Mesendoderm (in vitro differentiated cells): ENCODE data around the gene SAE1.
A peak's percentile ranks its signal among the peaks of the same experiment; 100 is the strongest.

Source experiments
- DNase-seq: peaks from one replicate; pipeline ENCODE4 v3.0.0; 2013
- H2AK5ac ChIP-seq: 2 replicates; pipeline ENCODE4 v1.6.1; 2013; ENCODE audit warnings: low read length, inconsistent platforms
- H2BK120ac ChIP-seq: 2 replicates; pipeline ENCODE4 v1.6.1; 2013; ENCODE audit warnings: low read depth, mild to moderate bottlenecking, low read length, moderate library complexity, mixed read lengths
- H2BK15ac ChIP-seq: replicated peaks from 2 replicates; pipeline ENCODE4 v1.6.1; 2013; ENCODE audit warnings: low read depth, mild to moderate bottlenecking, moderate library complexity
- H2BK5ac ChIP-seq: 2 replicates; pipeline ENCODE4 v1.6.1; 2013; ENCODE audit warnings: low read length, inconsistent platforms
- H3K18ac ChIP-seq: 2 replicates; pipeline ENCODE4 v1.6.1; 2013; ENCODE audit warnings: mild to moderate bottlenecking, low read length, mixed read lengths
- H3K23ac ChIP-seq: one replicate; pipeline ENCODE4 v1.6.1; 2013; ENCODE audit warnings: low read length
- H3K27ac ChIP-seq: 2 replicates; pipeline ENCODE4 v1.5.1; 2013; ENCODE audit warnings: low read depth, mild to moderate bottlenecking, inconsistent platforms, low read length, moderate library complexity
- H3K27me3 ChIP-seq: 2 replicates; pipeline ENCODE4 v1.6.1; 2013; ENCODE audit warnings: low read length, control low read depth, mild to moderate bottlenecking, inconsistent platforms; ENCODE audit not compliant: insufficient read depth, poor library complexity
- H3K36me3 ChIP-seq: 2 replicates; pipeline ENCODE4 v1.6.1; 2013; ENCODE audit warnings: low read length, inconsistent platforms; ENCODE audit not compliant: control insufficient read depth, insufficient read depth
- H3K4ac ChIP-seq: one replicate; pipeline ENCODE4 v1.6.1; 2013; ENCODE audit warnings: low read depth, mild to moderate bottlenecking, low read length, moderate library complexity
- H3K4me1 ChIP-seq: 2 replicates; pipeline ENCODE4 v1.6.1; 2013; ENCODE audit warnings: low read depth, low read length, inconsistent platforms; ENCODE audit not compliant: control insufficient read depth
- H3K4me2 ChIP-seq: 2 replicates; pipeline ENCODE4 v1.6.1; 2013; ENCODE audit warnings: low read length
- H3K4me3 ChIP-seq: 2 replicates; pipeline ENCODE4 v1.5.1; 2013; ENCODE audit warnings: mild to moderate bottlenecking, low read length
- H3K56ac ChIP-seq: one replicate; pipeline ENCODE4 v1.6.1; 2013; ENCODE audit warnings: low read length
- H3K79me1 ChIP-seq: 2 replicates; pipeline ENCODE4 v1.6.1; 2013; ENCODE audit warnings: low read length, inconsistent platforms
- H3K79me2 ChIP-seq: 2 replicates; pipeline ENCODE4 v1.6.1; 2013; ENCODE audit warnings: mild to moderate bottlenecking, low read length; ENCODE audit not compliant: control insufficient read depth, insufficient read depth
- H3K9ac ChIP-seq: 2 replicates; pipeline ENCODE4 v1.6.1; 2013; ENCODE audit warnings: low read length, inconsistent platforms
- H4K5ac ChIP-seq: one replicate; pipeline ENCODE4 v1.6.1; 2013; ENCODE audit warnings: low read length
- H4K8ac ChIP-seq: one replicate; pipeline ENCODE4 v1.6.1; 2013; ENCODE audit warnings: low read depth, mild to moderate bottlenecking, control low read depth, low read length, moderate library complexity
- WGBS: extraction: QIAGEN DNeasy Blood & Tissue Kit; methylation state at CpG from one replicate; pipeline ENCODE4 v1.1.7; 2013; ENCODE audit warnings: low lambda C conversion rate, missing lambda C conversion rate; ENCODE audit not compliant: insufficient coverage; ENCODE audit errors: extremely low coverage; 5-methylcytosine and 5-hydroxymethylcytosine counted together

SAE1 gene

DNA sequence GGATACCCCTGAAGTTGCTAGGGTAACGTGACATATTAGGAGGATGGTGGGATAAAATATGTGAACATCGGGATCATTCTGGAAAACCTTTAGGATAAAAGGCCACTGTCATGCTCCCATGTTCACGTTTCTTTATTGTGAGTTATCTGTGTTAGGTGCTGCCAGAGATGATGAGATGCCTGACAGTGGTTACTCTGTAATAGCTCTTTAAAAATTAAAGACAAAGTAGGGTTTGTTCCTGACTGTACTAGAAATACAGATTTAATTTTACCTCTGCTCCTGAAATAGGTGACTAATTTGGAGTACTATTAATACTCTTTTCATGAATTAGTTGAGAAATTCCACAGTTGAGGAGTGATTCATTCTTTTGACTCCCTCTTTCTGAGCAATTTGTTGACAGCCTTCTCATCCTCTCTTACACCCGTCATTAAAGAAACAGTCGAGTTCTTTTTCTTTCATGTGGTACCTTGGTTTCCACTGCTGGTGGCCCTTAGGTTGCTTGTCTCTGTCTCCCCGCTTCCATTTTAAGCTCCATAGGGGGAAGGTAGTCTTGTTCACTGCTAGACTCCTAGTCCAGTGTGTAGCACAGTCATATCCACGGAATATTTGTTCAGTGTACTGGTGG lies 28.4 kb downstream of the SAE1 start:
- H3K4me1 ChIP-seq: peaks cover 17% of the 10 kb centered on the region
- H3K9ac ChIP-seq: peak overlapping the region; percentile 43
- peak overlapping the region; percentile 42 for H3K18ac ChIP-seq
- no peak overlapping the region for H2BK120ac ChIP-seq
- no peak overlapping the region for H3K4me2 ChIP-seq
- H3K79me1 ChIP-seq: peaks cover 12% of the 10 kb centered on the region
- H4K8ac ChIP-seq: no peak overlapping the region
- peaks cover 14% of the 10 kb centered on the region for H3K79me2 ChIP-seq
- no peak overlapping the region for H4K5ac ChIP-seq
- peak overlapping the region; percentile 81 for H3K56ac ChIP-seq
- peaks cover 16% of the 10 kb centered on the region for H3K36me3 ChIP-seq
- peak overlapping the region; percentile 82 for H2BK5ac ChIP-seq
- H2AK5ac ChIP-seq: no peak overlapping the region
- H2BK15ac ChIP-seq: no peak overlapping the region
- no CpG with 5 or more reads among the region's 7 CpGs for WGBS
- no peaks in the 10 kb centered on the region for H3K27me3 ChIP-seq
- no peak for DNase-seq
- H3K27ac ChIP-seq: peak overlapping the region; percentile 81
- H3K4ac ChIP-seq: no peak overlapping the region
- H3K23ac ChIP-seq: no peak overlapping the region
- H3K4me3 ChIP-seq: no peak overlapping the region

DNA sequence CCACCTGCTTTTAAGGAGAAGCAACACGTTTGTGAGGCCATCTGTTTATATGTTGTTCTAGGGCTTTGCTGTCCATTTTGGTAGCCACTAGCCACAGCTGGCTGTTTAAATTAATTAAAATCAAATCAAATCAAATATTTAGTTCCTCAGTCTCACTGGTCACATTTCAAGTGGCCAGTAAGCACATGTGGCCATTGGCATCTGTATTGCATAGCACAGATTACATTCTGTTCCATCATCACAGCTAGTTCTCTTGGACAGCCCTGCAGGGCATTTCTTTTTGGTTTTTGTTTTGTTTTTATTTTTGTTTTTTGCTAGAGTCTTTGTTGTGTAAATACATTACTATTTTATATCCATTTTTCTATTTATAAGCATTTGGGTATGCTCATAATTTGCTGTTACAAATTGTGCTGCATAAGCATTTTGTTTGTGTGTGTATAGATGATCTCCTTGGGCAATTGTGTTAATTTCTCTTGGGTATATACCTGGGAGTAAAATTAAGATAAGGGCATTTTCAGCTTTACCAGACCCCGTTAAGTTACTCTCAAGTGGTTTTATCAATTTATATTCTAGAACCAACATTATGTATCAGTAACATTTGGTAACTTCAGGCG lies 31.3 kb downstream of the SAE1 start:
- Histone ChIP-seq H3K4me3 (no peak overlapping the region), H3K27me3 (no peaks in the 10 kb centered on the region), H4K8ac (no peak overlapping the region), H3K79me1 (peaks cover 10% of the 10 kb centered on the region), H3K4me2 (no peak overlapping the region), H3K36me3 (peaks cover 8% of the 10 kb centered on the region), H3K23ac (no peak overlapping the region), H2AK5ac (no peak overlapping the region), H3K4ac (no peak overlapping the region), H4K5ac (no peak overlapping the region), H3K18ac (no peak overlapping the region), H2BK120ac (no peak overlapping the region), H2BK15ac (no peak overlapping the region), H3K56ac (no peak overlapping the region), H3K9ac (no peak overlapping the region), H2BK5ac (no peak overlapping the region), H3K4me1 (peaks cover 14% of the 10 kb centered on the region), H3K27ac (no peak overlapping the region), H3K79me2 (peaks cover 16% of the 10 kb centered on the region)
- no CpG with 5 or more reads among the region's 3 CpGs for WGBS
- no peak for DNase-seq

DNA sequence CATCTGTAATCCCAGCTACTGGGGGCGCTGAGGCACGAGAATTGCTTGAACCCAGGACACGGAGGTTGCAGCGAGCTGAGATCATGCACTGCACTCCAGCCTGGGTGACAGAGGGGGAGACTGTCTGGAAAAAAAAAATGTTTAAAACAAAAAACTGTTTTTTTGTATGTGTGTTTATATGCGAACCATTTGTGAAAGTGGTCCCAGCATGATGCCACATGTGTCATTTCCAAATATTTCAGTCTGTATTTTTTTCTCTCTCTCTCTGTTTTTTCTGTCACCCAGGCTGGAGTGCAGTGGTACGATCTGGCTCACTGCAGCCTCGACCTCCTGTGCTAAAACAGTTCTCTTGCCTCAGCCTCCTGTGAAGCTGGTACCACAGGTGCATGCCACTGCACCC lies 37.4 kb downstream of the SAE1 start:
- Histone ChIP-seq H3K9ac (no peak overlapping the region), H3K79me1 (peaks cover 5% of the 10 kb centered on the region), H3K18ac (no peak overlapping the region), H2BK120ac (no peak overlapping the region), H2BK15ac (no peak overlapping the region), H3K79me2 (peaks cover 2% of the 10 kb centered on the region), H2AK5ac (no peak overlapping the region), H3K27ac (no peak overlapping the region), H4K5ac (no peak overlapping the region), H2BK5ac (no peak overlapping the region), H3K4me3 (no peak overlapping the region), H3K4me1 (no peaks in the 10 kb centered on the region), H3K36me3 (peaks cover 3% of the 10 kb centered on the region), H3K27me3 (no peaks in the 10 kb centered on the region), H3K4ac (no peak overlapping the region), H3K4me2 (no peak overlapping the region), H4K8ac (no peak overlapping the region), H3K56ac (no peak overlapping the region), H3K23ac (no peak overlapping the region)
- WGBS: no CpG with 5 or more reads among the region's 7 CpGs
- no peak for DNase-seq

DNA sequence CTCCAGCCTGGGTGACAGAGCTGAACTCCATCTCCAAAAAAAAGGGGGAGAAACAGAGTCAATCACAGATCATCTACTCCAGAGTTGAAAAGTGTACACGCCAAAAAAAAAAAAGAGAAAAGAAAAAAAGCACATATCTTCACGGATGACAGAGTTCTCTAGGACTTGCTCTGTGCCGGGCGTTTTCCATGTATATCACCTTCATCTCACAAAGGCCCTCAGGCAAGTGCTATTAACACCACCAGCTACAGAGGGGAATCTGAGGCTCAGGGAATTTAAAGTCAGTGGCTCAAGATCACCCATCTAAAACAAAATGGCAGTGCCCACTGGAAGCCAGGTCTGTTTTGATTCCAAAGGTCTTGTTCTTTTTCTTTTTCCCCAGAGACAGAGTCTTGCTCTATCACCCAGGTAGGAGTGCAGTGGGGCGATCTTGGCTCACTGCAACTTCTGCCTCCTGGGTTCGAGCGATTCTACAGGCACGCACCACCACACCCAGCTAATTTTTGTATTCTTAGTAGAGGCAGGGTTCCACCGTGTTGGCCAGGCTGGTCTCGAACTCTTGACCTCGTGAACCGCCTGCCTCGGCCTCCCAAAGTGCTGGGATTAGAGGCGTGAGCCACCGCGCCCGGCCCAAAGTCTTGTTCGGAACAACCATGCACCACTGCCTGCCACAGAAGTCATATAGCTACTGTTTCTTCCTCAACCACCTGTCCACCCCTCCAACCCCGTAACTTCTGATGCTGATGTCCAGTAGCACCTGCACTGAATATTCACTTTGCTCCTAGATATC lies 42.2 kb downstream of the SAE1 start:
- WGBS: no CpG with 5 or more reads among the region's 19 CpGs
- Histone ChIP-seq H3K79me1 (peaks cover 12% of the 10 kb centered on the region), H3K4me1 (no peaks in the 10 kb centered on the region), H3K9ac (no peak overlapping the region), H2AK5ac (no peak overlapping the region), H2BK5ac (no peak overlapping the region), H3K4ac (no peak overlapping the region), H3K23ac (no peak overlapping the region), H3K79me2 (peaks cover 4% of the 10 kb centered on the region), H3K4me2 (no peak overlapping the region), H4K5ac (no peak overlapping the region), H3K18ac (no peak overlapping the region), H3K27ac (no peak overlapping the region), H3K4me3 (no peak overlapping the region), H3K56ac (no peak overlapping the region), H2BK15ac (no peak overlapping the region), H4K8ac (no peak overlapping the region), H3K36me3 (peaks cover 12% of the 10 kb centered on the region), H2BK120ac (no peak overlapping the region), H3K27me3 (no peaks in the 10 kb centered on the region)
- no peak for DNase-seq

DNA sequence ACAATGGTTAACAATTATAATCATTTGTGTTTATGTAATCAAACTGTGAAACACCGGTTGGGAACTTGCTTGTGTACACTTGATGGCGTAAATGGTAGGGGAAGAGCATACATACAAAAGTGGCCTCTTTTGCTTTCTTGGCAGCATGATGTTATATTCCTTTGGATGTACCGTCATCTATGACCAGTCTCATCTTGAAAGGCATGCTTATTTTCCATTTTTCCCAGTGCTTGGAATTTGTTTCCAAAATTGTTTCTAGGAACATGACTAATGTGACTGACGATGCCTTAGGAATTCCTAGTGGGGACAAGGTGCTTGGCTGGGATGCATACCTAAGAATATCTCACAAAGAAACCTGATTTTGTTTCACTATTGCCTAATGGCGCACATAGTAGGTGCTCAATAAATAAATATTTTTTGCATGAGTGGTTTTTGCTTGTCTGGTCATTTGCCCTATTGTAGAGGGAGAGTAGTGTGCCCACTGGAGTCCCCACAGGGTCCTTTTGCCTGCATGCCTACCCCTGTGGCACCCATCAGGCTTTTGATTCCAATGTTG lies 45.5 kb downstream of the SAE1 start:
- no CpG with 5 or more reads among the region's 5 CpGs for WGBS
- Histone ChIP-seq H4K5ac (no peak overlapping the region), H3K23ac (no peak overlapping the region), H3K4me3 (no peak overlapping the region), H2BK120ac (no peak overlapping the region), H3K36me3 (peaks cover 14% of the 10 kb centered on the region), H3K27ac (no peak overlapping the region), H3K56ac (no peak overlapping the region), H3K9ac (no peak overlapping the region), H4K8ac (no peak overlapping the region), H3K27me3 (no peaks in the 10 kb centered on the region), H3K18ac (no peak overlapping the region), H2AK5ac (no peak overlapping the region), H3K4me2 (no peak overlapping the region), H3K4me1 (no peaks in the 10 kb centered on the region), H3K79me2 (peaks cover 4% of the 10 kb centered on the region), H3K79me1 (peaks cover 16% of the 10 kb centered on the region), H2BK5ac (no peak overlapping the region), H2BK15ac (no peak overlapping the region), H3K4ac (no peak overlapping the region)
- DNase-seq: no peak
